Muscle of leg (tissue), 11 donors: ENCODE measurements around the gene ORMDL3. TPM values are rescaled to one million over a fixed set of nuclear protein-coding genes. Genes with fewer than 3 reads are reported as not detected.

Source experiments
- DNase-seq: peaks from one replicate; pipeline ENCODE4 v3.0.0; 2013
- H3K27ac ChIP-seq: one replicate; pipeline ENCODE4 v1.5.1; 2013; ENCODE audit warnings: mild to moderate bottlenecking, low read length, control low read depth
- H3K27me3 ChIP-seq: one replicate; pipeline ENCODE4 v1.6.1; 2013; ENCODE audit warnings: low read length; ENCODE audit not compliant: control insufficient read depth, insufficient read depth
- H3K36me3 ChIP-seq: one replicate; pipeline ENCODE4 v1.6.1; 2013; ENCODE audit warnings: low read length; ENCODE audit not compliant: control insufficient read depth, insufficient read depth
- H3K4me1 ChIP-seq: one replicate; pipeline ENCODE4 v1.6.1; 2013; ENCODE audit warnings: low read length; ENCODE audit not compliant: control insufficient read depth, insufficient read depth
- H3K4me3 ChIP-seq: one replicate; pipeline ENCODE4 v1.5.1; 2013; ENCODE audit warnings: low read length, control low read depth
- H3K9me3 ChIP-seq: replicated peaks from 2 replicates; pipeline ENCODE4 v1.6.1; 2013; ENCODE audit warnings: low read depth, low read length; ENCODE audit not compliant: control insufficient read depth
- WGBS: methylation state at CpG from one replicate; pipeline ENCODE4 v1.1.5; 2013; ENCODE audit warnings: missing lambda C conversion rate; ENCODE audit not compliant: insufficient coverage; 5-methylcytosine and 5-hydroxymethylcytosine counted together
- polyA plus RNA-seq, 8 donors: library from polyadenylated mRNA; unstranded; fragments of 120-200 nt; gene quantifications; one replicate each; pipeline versions ENCODE4 v1.2.1 to v1.2.3, GENCODE V29; 2013; ENCODE audit warnings: inconsistent platforms in 1 of 8, low replicate concordance in 1 of 8; ENCODE audit not compliant: insufficient read length in 8 of 8, insufficient read depth in 1 of 8
- total RNA-seq: library from RNA; stranded (reverse); fragments of 120-200 nt; gene quantifications from one replicate; pipeline ENCODE4 v1.2.4, GENCODE V29; 2013

Gene ORMDL3
- total and polyA plus RNA-seq, 9 donors = 32.7 to 55.6 (median 37.9) TPM

GRCh38 chr17:39938140-39938869 is 10.9 kb upstream of the ORMDL3 start:
- peaks cover 12% of the 10 kb centered on the region for H3K4me1 ChIP-seq
- WGBS = 11% methylated on average over 1 of the region's 8 CpGs
- no peak for DNase-seq
- no peak overlapping the region for H3K27ac ChIP-seq
- H3K4me3 ChIP-seq = no peak overlapping the region
- H3K27me3 ChIP-seq = no peaks in the 10 kb centered on the region
- H3K36me3 ChIP-seq = no peaks in the 10 kb centered on the region
- no peaks in the 10 kb centered on the region for H3K9me3 ChIP-seq

GRCh38 chr17:39937447-39937846 is 10.0 kb upstream of the ORMDL3 start:
- no peak overlapping the region for H3K27ac ChIP-seq
- peaks cover 12% of the 10 kb centered on the region for H3K4me1 ChIP-seq
- H3K4me3 ChIP-seq = no peak overlapping the region
- H3K27me3 ChIP-seq = no peaks in the 10 kb centered on the region
- H3K36me3 ChIP-seq = no peaks in the 10 kb centered on the region
- WGBS = 90% methylated on average over 3 of the region's 3 CpGs
- H3K9me3 ChIP-seq = no peaks in the 10 kb centered on the region
- no peak for DNase-seq

GRCh38 chr17:39935909-39936308 is 8.5 kb upstream of the ORMDL3 start:
- H3K4me3 ChIP-seq = no peak overlapping the region

GRCh38 chr17:39934324-39934723 is 6.9 kb upstream of the ORMDL3 start:
- DNase-seq = no peak
- Histone ChIP-seq H3K4me3 (no peak overlapping the region), H3K4me1 (peaks cover 2% of the 10 kb centered on the region), H3K9me3 (no peaks in the 10 kb centered on the region), H3K27ac (no peak overlapping the region), H3K36me3 (no peaks in the 10 kb centered on the region), H3K27me3 (no peaks in the 10 kb centered on the region)
- 55% methylated on average over 1 of the region's 5 CpGs for WGBS

More at GRCh38 chr17:39935909-39936308, 8.5 kb upstream of the ORMDL3 start:
- H3K27me3 ChIP-seq = no peaks in the 10 kb centered on the region
- H3K9me3 ChIP-seq = no peaks in the 10 kb centered on the region
- 75% methylated on average over 2 of the region's 3 CpGs for WGBS
- no peak for DNase-seq
- no peak overlapping the region for H3K27ac ChIP-seq
- peaks cover 12% of the 10 kb centered on the region for H3K4me1 ChIP-seq
- H3K36me3 ChIP-seq = no peaks in the 10 kb centered on the region

- no peaks in the 10 kb centered on the region for H3K36me3 ChIP-seq
- no peak overlapping the region for H3K4me3 ChIP-seq
- no peak overlapping the region for H3K27ac ChIP-seq
- H3K4me1 ChIP-seq = peaks cover under 1% of the 10 kb centered on the region
- H3K27me3 ChIP-seq = no peaks in the 10 kb centered on the region
- no peaks in the 10 kb centered on the region for H3K9me3 ChIP-seq
- WGBS = 94% methylated on average over 4 of the region's 5 CpGs
- no peak for DNase-seq
Observed at GRCh38 chr17:39933912-39934311, 6.5 kb upstream of the ORMDL3 start.

GRCh38 chr17:39929646-39930407 is 2.4 kb upstream of the ORMDL3 start:
- 89% methylated on average over 3 of the region's 5 CpGs for WGBS
- Histone ChIP-seq H3K27ac (peak overlapping the region; percentile 1), H3K4me3 (no peak overlapping the region), H3K36me3 (no peaks in the 10 kb centered on the region), H3K9me3 (no peaks in the 10 kb centered on the region), H3K27me3 (no peaks in the 10 kb centered on the region), H3K4me1 (peaks cover 30% of the 10 kb centered on the region)
- no peak for DNase-seq

GRCh38 chr17:39928858-39929645 is 1.7 kb upstream of the ORMDL3 start:
- H3K4me3 ChIP-seq = no peak overlapping the region
- H3K36me3 ChIP-seq = peaks cover 7% of the 10 kb centered on the region
- WGBS = 68% methylated on average over 4 of the region's 8 CpGs
- no peak for DNase-seq
- no peaks in the 10 kb centered on the region for H3K27me3 ChIP-seq
- peak overlapping the region; percentile 52 for H3K27ac ChIP-seq
- H3K9me3 ChIP-seq = no peaks in the 10 kb centered on the region
- peaks cover 34% of the 10 kb centered on the region for H3K4me1 ChIP-seq

GRCh38 chr17:39927929-39928857 is 792 bp upstream of the ORMDL3 start:
- Histone ChIP-seq H3K4me1 (peaks cover 34% of the 10 kb centered on the region), H3K4me3 (peak overlapping the region; percentile 74)

GRCh38 chr17:39926588-39927100 is 757 bp downstream of the ORMDL3 start:
- H3K27ac ChIP-seq = peak overlapping the region; percentile 82
- peaks cover 34% of the 10 kb centered on the region for H3K4me1 ChIP-seq
- 6% methylated on average over 4 of the region's 15 CpGs for WGBS
- H3K9me3 ChIP-seq = no peaks in the 10 kb centered on the region
- no peak for DNase-seq
- H3K27me3 ChIP-seq = no peaks in the 10 kb centered on the region
- peaks cover 31% of the 10 kb centered on the region for H3K36me3 ChIP-seq
- peak overlapping the region; percentile 74 for H3K4me3 ChIP-seq

More at GRCh38 chr17:39927929-39928857, 792 bp upstream of the ORMDL3 start:
- DNase-seq = no peak
- Histone ChIP-seq H3K9me3 (no peaks in the 10 kb centered on the region), H3K27ac (peak overlapping the region; percentile 91), H3K36me3 (peaks cover 15% of the 10 kb centered on the region), H3K27me3 (no peaks in the 10 kb centered on the region)
- 27% methylated on average over 11 of the region's 17 CpGs for WGBS
